HepG2 (cell line): ENCODE results near the gene STK25.
A peak's percentile ranks its signal among the peaks of the same experiment; 100 is the strongest.

Experiments
- ATF6 ChIP-seq: sonication (generic); formaldehyde crosslinking; conservative IDR thresholded peaks from 2 replicates; pipeline ENCODE4 v1.4.0; 2020; ENCODE audit warnings: missing genetic modification reagents
- CTCF ChIP-seq: sonication (generic); formaldehyde crosslinking; IDR thresholded peaks from 2 replicates; pipeline ENCODE4 v1.5.0; 2020; ENCODE audit warnings: mild to moderate bottlenecking, missing genetic modification reagents, moderate library complexity
- GABPA ChIP-seq, 2 experiments: IDR thresholded peaks; 2 replicates each; pipeline ENCODE4 v1.6.1; 2011 to 2016; ENCODE audit warnings: low read depth in 2 of 2, low read length in 1 of 2, missing biosample characterization in 1 of 2, missing genetic modification characterization in 1 of 2
- HDAC2 ChIP-seq: sonication (generic); formaldehyde crosslinking; IDR thresholded peaks from 2 replicates; pipeline ENCODE4 v1.4.0; 2020; ENCODE audit warnings: missing genetic modification reagents
- ZC3H4 ChIP-seq: sonication (generic); formaldehyde crosslinking; IDR thresholded peaks from 2 replicates; pipeline ENCODE4 v1.4.0; 2020; ENCODE audit warnings: missing genetic modification reagents, borderline replicate concordance
- TF ChIP-seq, protein P1 (sequence below): IDR thresholded peaks from 2 replicates; pipeline ENCODE4 v1.6.1; 2012; ENCODE audit warnings: inconsistent platforms

- TF ChIP-seq ATF6 (no peak), CTCF (CRISPR knock-in tag) (no peak), ZC3H4 (no peak), GABPA (IDR thresholded peaks at IDR 0.05; ENCODE audit: low read depth, low read length) (no peak), GABPA (CRISPR knock-in tag; IDR thresholded peaks at IDR 0.05; ENCODE audit: low read depth) (no peak), HDAC2 (CRISPR knock-in tag) (no peak)
- TF ChIP-seq, protein P1, sequence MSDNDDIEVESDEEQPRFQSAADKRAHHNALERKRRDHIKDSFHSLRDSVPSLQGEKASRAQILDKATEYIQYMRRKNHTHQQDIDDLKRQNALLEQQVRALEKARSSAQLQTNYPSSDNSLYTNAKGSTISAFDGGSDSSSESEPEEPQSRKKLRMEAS, result 0 out of 2 replicates have a peak, but pooled peaks have one; percentile 37
These were observed 32.6 kb upstream of the STK25 start for GRCh38 chr2:241540771-241541561.
